ENCODE measurements around the gene RDH8. TPM values are rescaled to one million over a fixed set of nuclear protein-coding genes. Genes with fewer than 3 reads are reported as not detected.

Gene RDH8
- total RNA-seq, 1 donor from 2014 or later, result not detected

DNA sequence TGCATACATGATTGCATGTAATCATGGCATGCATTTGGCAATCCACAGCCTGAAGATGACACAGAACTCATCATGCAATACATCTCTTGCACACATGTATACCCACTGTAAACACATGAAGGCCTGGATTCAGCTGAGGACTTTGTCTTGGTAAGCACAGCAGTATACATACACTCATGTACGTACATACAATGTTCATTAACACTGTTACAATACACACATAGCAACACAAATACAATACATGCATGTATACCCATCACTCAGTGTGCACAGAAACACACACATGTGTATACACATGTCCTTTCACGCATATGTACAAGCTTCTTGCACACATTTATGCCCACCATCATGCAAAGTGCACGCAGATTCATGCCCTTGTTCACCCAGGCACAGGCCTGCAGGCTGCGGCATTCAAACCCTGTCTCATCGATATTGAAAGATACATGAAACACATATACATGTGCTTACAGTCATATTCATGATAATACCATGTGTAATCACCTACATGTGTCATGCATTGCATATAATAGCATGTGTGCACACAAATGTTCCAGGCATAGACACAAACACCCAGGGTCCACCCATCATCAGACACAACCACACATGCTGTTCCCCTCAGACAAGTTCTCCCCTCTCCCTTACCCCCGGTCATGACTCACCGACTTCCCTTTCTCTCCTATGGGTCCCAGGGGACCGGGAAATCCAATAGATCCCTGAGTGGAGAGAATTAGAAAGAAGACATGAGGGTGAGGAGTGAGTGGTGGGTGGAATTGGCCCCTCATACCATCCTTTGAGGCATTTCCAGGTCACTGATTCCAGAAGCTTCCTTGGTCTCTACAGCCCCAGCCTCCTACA is 31.6 kb upstream of the RDH8 start:
- Mint-ChIP-seq H3K4me1 (ENCODE audit: low read depth, unreplicated experiment) (peaks cover 2% of the 10 kb centered on the region), H3K36me3 (ENCODE audit: low read depth, unreplicated experiment) (peaks cover 5% of the 10 kb centered on the region), H3K9me3 (ENCODE audit: unreplicated experiment) (no peaks in the 10 kb centered on the region), H3K27ac (ENCODE audit: unreplicated experiment) (no peak overlapping the region), H3K4me3 (ENCODE audit: unreplicated experiment) (no peak overlapping the region), H3K27me3 (ENCODE audit: low read depth, unreplicated experiment) (peaks cover 2% of the 10 kb centered on the region)
- Histone ChIP-seq H3K4me3 (ENCODE audit: insufficient read depth, low read depth, low read length) (no peak overlapping the region), H3K9me3 (ENCODE audit: insufficient read depth, low read depth, low read length) (no peaks in the 10 kb centered on the region), H3K4me2 (ENCODE audit: low read length) (no peak overlapping the region), H4K20me1 (ENCODE audit: insufficient read depth, low read length) (no peaks in the 10 kb centered on the region), H3K27ac (ENCODE audit: low read depth, low read length) (no peak overlapping the region), H3K36me3 (ENCODE audit: insufficient read depth, low read length) (no peaks in the 10 kb centered on the region), H3K27me3 (ENCODE audit: insufficient read depth, low read length) (no peaks in the 10 kb centered on the region), H3K79me2 (ENCODE audit: insufficient read depth, low read length) (no peaks in the 10 kb centered on the region), H3K4me1 (ENCODE audit: insufficient read depth, low read length) (no peaks in the 10 kb centered on the region), H2AFZ (ENCODE audit: low read depth, low read length) (no peak overlapping the region), H3K9ac (ENCODE audit: low read length) (no peak overlapping the region)
- DNase-seq (ENCODE audit: low read depth), result no peak
- FAIRE-seq, result no peak
- TF ChIP-seq EZH2 (IDR thresholded peaks at IDR 0.05; ENCODE audit: insufficient read depth, low read length) (no peak), CTCF (IDR thresholded peaks at IDR 0.05; ENCODE audit: insufficient read depth, low read depth, low read length) (no peak)

- Histone ChIP-seq H3K4me1 (ENCODE audit: insufficient read depth, low read length) (no peaks in the 10 kb centered on the region), H3K9ac (ENCODE audit: low read length) (no peak overlapping the region), H3K4me3 (ENCODE audit: insufficient read depth, low read depth, low read length) (no peak overlapping the region), H3K79me2 (ENCODE audit: insufficient read depth, low read length) (no peaks in the 10 kb centered on the region), H4K20me1 (ENCODE audit: insufficient read depth, low read length) (no peaks in the 10 kb centered on the region), H3K27ac (ENCODE audit: low read depth, low read length) (no peak overlapping the region), H3K36me3 (ENCODE audit: insufficient read depth, low read length) (no peaks in the 10 kb centered on the region), H3K27me3 (ENCODE audit: insufficient read depth, low read length) (no peaks in the 10 kb centered on the region), H2AFZ (ENCODE audit: low read depth, low read length) (no peak overlapping the region), H3K9me3 (ENCODE audit: insufficient read depth, low read depth, low read length) (no peaks in the 10 kb centered on the region), H3K4me2 (ENCODE audit: low read length) (peak overlapping the region; percentile 5)
- Mint-ChIP-seq H3K27me3 (ENCODE audit: low read depth, unreplicated experiment) (peaks cover 2% of the 10 kb centered on the region), H3K36me3 (ENCODE audit: low read depth, unreplicated experiment) (peaks cover 10% of the 10 kb centered on the region), H3K9me3 (ENCODE audit: unreplicated experiment) (no peaks in the 10 kb centered on the region), H3K27ac (ENCODE audit: unreplicated experiment) (peak overlapping the region; percentile 53), H3K4me1 (ENCODE audit: low read depth, unreplicated experiment) (peaks cover 6% of the 10 kb centered on the region), H3K4me3 (ENCODE audit: unreplicated experiment) (no peak overlapping the region)
- no peak for TF ChIP-seq CTCF (IDR thresholded peaks at IDR 0.05; ENCODE audit: insufficient read depth, low read depth, low read length)
- no peak for TF ChIP-seq EZH2 (IDR thresholded peaks at IDR 0.05; ENCODE audit: insufficient read depth, low read length)
- DNase-seq (ENCODE audit: low read depth), result peak; percentile 51
- peak; percentile 52 for FAIRE-seq
These were observed 26.4 kb upstream of the RDH8 start for GRCh38 chr19:9986787-9987281.

- peaks cover 7% of the 10 kb centered on the region for H3K36me3 Mint-ChIP-seq (ENCODE audit: low read depth, unreplicated experiment)
- FAIRE-seq (no peak), DNase-seq (ENCODE audit: low read depth) (no peak)
- H3K4me1 Mint-ChIP-seq (ENCODE audit: low read depth, unreplicated experiment), result peaks cover 6% of the 10 kb centered on the region
- Histone ChIP-seq H3K4me3 (ENCODE audit: insufficient read depth, low read depth, low read length) (no peak overlapping the region), H2AFZ (ENCODE audit: low read depth, low read length) (no peak overlapping the region), H4K20me1 (ENCODE audit: insufficient read depth, low read length) (no peaks in the 10 kb centered on the region), H3K36me3 (ENCODE audit: insufficient read depth, low read length) (no peaks in the 10 kb centered on the region), H3K9ac (ENCODE audit: low read length) (no peak overlapping the region), H3K27me3 (ENCODE audit: insufficient read depth, low read length) (no peaks in the 10 kb centered on the region), H3K79me2 (ENCODE audit: insufficient read depth, low read length) (no peaks in the 10 kb centered on the region), H3K27ac (ENCODE audit: low read depth, low read length) (no peak overlapping the region), H3K4me2 (ENCODE audit: low read length) (no peak overlapping the region), H3K4me1 (ENCODE audit: insufficient read depth, low read length) (no peaks in the 10 kb centered on the region), H3K9me3 (ENCODE audit: insufficient read depth, low read depth, low read length) (no peaks in the 10 kb centered on the region)
- no peaks in the 10 kb centered on the region for H3K9me3 Mint-ChIP-seq (ENCODE audit: unreplicated experiment)
- no peak overlapping the region for H3K4me3 Mint-ChIP-seq (ENCODE audit: unreplicated experiment)
- no peaks in the 10 kb centered on the region for H3K27me3 Mint-ChIP-seq (ENCODE audit: low read depth, unreplicated experiment)
- no peak overlapping the region for H3K27ac Mint-ChIP-seq (ENCODE audit: unreplicated experiment)
- TF ChIP-seq EZH2 (IDR thresholded peaks at IDR 0.05; ENCODE audit: insufficient read depth, low read length), result no peak
- TF ChIP-seq CTCF (IDR thresholded peaks at IDR 0.05; ENCODE audit: insufficient read depth, low read depth, low read length), result no peak
These were observed 23.8 kb upstream of the RDH8 start for GRCh38 chr19:9989504-9989903.
